ENCODE measurements around the gene SLC2A9.
"Not testable (repeated sequence)": the region's sequence is repeated elsewhere in the genome, so short reads cannot be mapped to it uniquely, and the experiment has no call there.

DNA sequence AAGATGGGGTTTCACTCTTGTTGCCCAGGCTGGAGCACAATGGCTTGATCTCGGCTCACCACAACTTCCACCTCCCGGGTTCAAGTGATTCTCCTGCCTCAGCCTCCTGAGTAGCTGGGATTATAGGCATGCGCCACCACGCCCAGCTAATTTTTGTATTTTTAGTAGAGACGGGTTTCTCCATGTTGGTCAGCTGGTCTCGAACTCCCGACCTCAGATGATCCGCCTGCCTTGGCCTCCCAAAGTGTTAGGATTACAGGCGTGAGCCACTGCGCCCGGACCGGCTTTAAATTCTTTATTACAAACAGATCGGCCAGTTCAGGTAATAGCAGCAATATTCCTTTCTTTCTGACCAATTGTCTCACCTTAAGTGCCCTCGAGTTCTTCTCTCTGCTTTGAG, 39.4 kb downstream of the SLC2A9 start:
- not testable (repeated sequence) for TF ChIP-seq POLR2A (IDR thresholded peaks at IDR 0.05; ENCODE audit: low read length); GATA1 (IDR thresholded peaks at IDR 0.05; ENCODE audit: low read depth, low read length)

Measured in erythroblast (primary cell).